PC-3 (cell line): Measurements from ENCODE around the gene NRCAM. TPM values are rescaled to one million over a fixed set of nuclear protein-coding genes. Genes with fewer than 3 reads are reported as not detected.

Experiments used
- ATAC-seq: fragments of 200-7000 bp; cut with Tn5 transposase; 2 replicates; pipeline ENCODE4 v1.9.1; 2020; ENCODE audit warnings: mild to moderate bottlenecking, moderate library complexity
- BruUV-seq: library from RNA; stranded (reverse); fragments of 400-500 nt; replicated peaks from 2 replicates; lab custom pipeline; 2021; lab: Mats Ljungman, UMichigan
- CTCF ChIA-PET: fragments of 300-600 bp; sonication (Branson Sonifier 250); formaldehyde crosslinking; loops from one replicate; lab custom pipeline; 2022; ENCODE audit warnings: antibody characterized with exemption; lab: Charles Lee
- POLR2A ChIA-PET: fragments of 300-600 bp; sonication (Branson Sonifier 250); formaldehyde crosslinking; loops from one replicate; lab custom pipeline; 2022; ENCODE audit warnings: antibody characterized with exemption; ENCODE audit not compliant: unreplicated experiment; lab: Charles Lee
- DNase-seq: peaks from one replicate; pipeline ENCODE4 v3.0.0-alpha.2; 2015
- H2AFZ ChIP-seq: fragments of 300-600 bp; sonication (generic); 2 replicates; pipeline ENCODE4 v1.6.0; 2016; ENCODE audit warnings: antibody characterized with exemption, low read length
- H3F3A ChIP-seq: fragments of 300-600 bp; sonication (generic); one replicate; pipeline ENCODE4 v1.6.0; 2017; ENCODE audit warnings: antibody characterized with exemption, low read length, control low read depth, mild to moderate bottlenecking; ENCODE audit not compliant: unreplicated experiment
- H3K27ac ChIP-seq: fragments of 300-600 bp; sonication (generic); 2 replicates; pipeline ENCODE4 v1.5.1; 2016; ENCODE audit warnings: mild to moderate bottlenecking, low read length
- H3K27me3 ChIP-seq: fragments of 300-600 bp; sonication (generic); 2 replicates; pipeline ENCODE4 v1.6.1; 2016; ENCODE audit warnings: low read length, mixed read lengths
- H3K36me3 ChIP-seq: fragments of 300-600 bp; sonication (generic); 2 replicates; pipeline ENCODE4 v1.6.1; 2016; ENCODE audit warnings: low read depth, mixed run types, low read length, mixed read lengths
- H3K4me1 ChIP-seq: fragments of 300-600 bp; sonication (generic); 2 replicates; pipeline ENCODE4 v1.5.1; 2016; ENCODE audit warnings: low read length; ENCODE audit not compliant: insufficient read depth
- H3K4me2 ChIP-seq: fragments of 300-600 bp; sonication (generic); 2 replicates; pipeline ENCODE4 v1.6.0; 2016; ENCODE audit warnings: low read length
- H3K4me3 ChIP-seq: fragments of 300-600 bp; sonication (generic); 2 replicates; pipeline ENCODE4 v1.5.1; 2016; ENCODE audit warnings: mild to moderate bottlenecking, low read length, mixed read lengths
- H3K79me2 ChIP-seq: fragments of 300-600 bp; sonication (generic); 2 replicates; pipeline ENCODE4 v1.6.1; 2017; ENCODE audit warnings: low read length, mixed read lengths
- H3K9ac ChIP-seq: fragments of 300-600 bp; sonication (generic); 2 replicates; pipeline ENCODE4 v1.6.0; 2016; ENCODE audit warnings: mild to moderate bottlenecking, low read length
- H3K9me2 ChIP-seq: fragments of 300-600 bp; sonication (generic); replicated peaks from 2 replicates; pipeline ENCODE4 v1.6.1; 2016; ENCODE audit warnings: mixed run types, low read length, mixed read lengths
- H3K9me3 ChIP-seq: fragments of 300-600 bp; sonication (generic); 2 replicates; pipeline ENCODE4 v1.6.1; 2016; ENCODE audit warnings: low read length, mixed read lengths
- H4K20me1 ChIP-seq: fragments of 300-600 bp; sonication (generic); 2 replicates; pipeline ENCODE4 v1.6.1; 2016; ENCODE audit warnings: low read length, mixed read lengths
- EZH2 ChIP-seq: fragments of 300-600 bp; sonication (generic); IDR thresholded peaks from one replicate; pipeline ENCODE4 v1.6.1; 2017; ENCODE audit warnings: antibody characterized with exemption, mild to moderate bottlenecking, low read length; ENCODE audit not compliant: unreplicated experiment
- EZH2phosphoT487 ChIP-seq: fragments of 300-600 bp; sonication (generic); IDR thresholded peaks from 2 replicates; pipeline ENCODE4 v1.6.1; 2018; ENCODE audit warnings: mild to moderate bottlenecking, antibody characterized with exemption, low read length, borderline replicate concordance
- intact Hi-C: fragments of 100-400 bp; cut with micrococcal nuclease; formaldehyde crosslinking; loops from 2 replicates; pipeline ENCODE4 v1.9.0; 2023
- total RNA-seq: library from RNA; depleted of rRNA; stranded (reverse); fragments of >200 nt; gene quantifications from 2 replicates; pipeline ENCODE4 v1.2.3, GENCODE V29; 2014
- TF ChIP-seq, protein P1 (sequence below): fragments of 300-600 bp; sonication (generic); conservative IDR thresholded peaks from 2 replicates; pipeline ENCODE4 v1.5.1; 2017; ENCODE audit warnings: antibody characterized with exemption, low read depth, mild to moderate bottlenecking, low read length

NRCAM gene
- total RNA-seq, 1 experiment from 2014 or later, result not detected

DNA sequence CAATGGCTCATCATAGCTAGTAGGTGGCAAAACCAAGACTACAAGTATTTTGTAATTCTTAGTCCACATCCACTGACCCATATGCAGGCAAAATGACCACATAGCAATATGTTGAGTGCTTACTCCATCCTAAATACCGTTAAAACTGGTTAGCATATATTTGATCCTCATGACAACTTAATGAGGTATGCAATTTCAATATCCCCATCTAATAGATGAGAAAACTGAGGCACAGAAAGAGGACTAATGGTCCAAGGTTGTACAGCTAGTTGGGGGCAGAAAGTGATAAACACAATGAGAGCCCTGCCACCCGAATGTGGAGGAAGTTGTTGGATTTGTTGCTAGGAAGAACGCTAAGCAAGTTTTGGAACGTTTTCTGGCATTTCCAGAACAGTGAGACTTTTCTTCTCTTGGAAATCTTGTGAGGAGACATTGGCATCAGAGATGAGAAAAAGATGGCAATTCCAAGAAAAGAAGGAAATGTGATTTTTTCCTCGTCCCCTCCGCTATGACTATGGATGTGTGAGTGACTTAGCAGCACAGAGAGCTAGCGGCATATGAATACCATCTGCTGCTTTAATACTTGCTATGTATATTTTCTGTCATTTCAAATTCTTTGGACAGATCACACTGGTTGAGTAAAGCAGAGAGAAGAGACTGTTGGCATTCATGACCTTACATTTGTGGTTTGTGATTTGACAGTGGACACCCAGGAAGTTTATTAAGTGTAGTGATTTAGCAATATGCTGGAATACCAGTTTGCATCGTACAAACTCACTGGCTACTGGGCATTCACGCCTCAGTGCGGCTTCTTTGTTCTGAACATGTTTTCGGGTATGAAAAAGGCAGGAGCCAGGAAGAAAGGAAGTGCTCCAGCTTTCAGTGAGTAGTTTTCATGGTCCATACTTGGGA lies 51.5 kb downstream of the NRCAM start:
- no peak for TF ChIP-seq EZH2phosphoT487
- Histone ChIP-seq H2AFZ (no peak overlapping the region), H3K4me2 (no peak overlapping the region), H3K9ac (no peak overlapping the region), H3K4me3 (no peak overlapping the region), H3K27me3 (peaks cover 77% of the 10 kb centered on the region), H3K36me3 (no peaks in the 10 kb centered on the region), H3K9me2 (no peaks in the 10 kb centered on the region), H3F3A (no peaks in the 10 kb centered on the region), H4K20me1 (no peaks in the 10 kb centered on the region), H3K4me1 (no peaks in the 10 kb centered on the region), H3K27ac (no peak overlapping the region), H3K9me3 (no peaks in the 10 kb centered on the region), H3K79me2 (no peaks in the 10 kb centered on the region)
- CTCF ChIA-PET, result no interaction called here
- DNase-seq (no peak), ATAC-seq (no peak)
- BruUV-seq, result no TSS peak
- intact Hi-C loops, result no loop called here
- POLR2A ChIA-PET, result no interaction called here

DNA sequence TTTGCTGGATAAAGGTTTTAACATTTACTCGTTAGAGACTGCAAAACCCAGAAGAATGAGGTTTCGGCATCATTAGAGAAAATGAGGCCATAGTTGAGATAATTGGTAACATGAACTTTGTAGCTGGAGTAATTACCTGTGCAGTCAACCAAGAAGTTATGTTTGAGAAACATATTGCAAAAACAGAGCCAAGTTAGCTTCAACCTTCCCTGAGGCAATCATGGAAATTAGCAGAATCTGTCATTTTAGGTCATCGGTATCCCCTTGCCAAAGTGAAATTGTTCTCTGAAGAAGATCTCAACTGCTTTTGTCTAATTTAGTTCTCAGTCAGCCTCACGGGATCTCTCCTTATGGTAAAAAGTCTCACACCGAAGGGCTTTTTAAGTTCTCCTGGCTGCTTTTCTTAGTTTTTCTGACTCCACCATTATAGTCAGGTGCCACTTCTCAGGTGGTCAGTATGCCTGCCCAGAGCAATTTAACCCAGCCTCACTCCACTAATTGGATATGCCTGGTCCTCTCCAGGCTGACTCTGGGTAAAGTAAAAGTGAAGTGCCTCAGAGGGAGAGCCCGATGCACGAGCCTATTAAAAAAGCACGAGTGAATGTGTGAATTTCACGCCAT lies 52.5 kb downstream of the NRCAM start:
- Histone ChIP-seq H2AFZ (no peak overlapping the region), H3K4me2 (no peak overlapping the region), H3K9me2 (no peaks in the 10 kb centered on the region), H3K27me3 (peaks cover 76% of the 10 kb centered on the region), H3K9me3 (no peaks in the 10 kb centered on the region), H4K20me1 (no peaks in the 10 kb centered on the region), H3K4me1 (no peaks in the 10 kb centered on the region), H3K27ac (no peak overlapping the region), H3K4me3 (no peak overlapping the region), H3K9ac (no peak overlapping the region), H3K79me2 (no peaks in the 10 kb centered on the region), H3K36me3 (no peaks in the 10 kb centered on the region), H3F3A (no peaks in the 10 kb centered on the region)
- ATAC-seq, result no peak
- intact Hi-C loops, result no loop called here
- TF ChIP-seq EZH2, result no peak
- TF ChIP-seq, protein P1, sequence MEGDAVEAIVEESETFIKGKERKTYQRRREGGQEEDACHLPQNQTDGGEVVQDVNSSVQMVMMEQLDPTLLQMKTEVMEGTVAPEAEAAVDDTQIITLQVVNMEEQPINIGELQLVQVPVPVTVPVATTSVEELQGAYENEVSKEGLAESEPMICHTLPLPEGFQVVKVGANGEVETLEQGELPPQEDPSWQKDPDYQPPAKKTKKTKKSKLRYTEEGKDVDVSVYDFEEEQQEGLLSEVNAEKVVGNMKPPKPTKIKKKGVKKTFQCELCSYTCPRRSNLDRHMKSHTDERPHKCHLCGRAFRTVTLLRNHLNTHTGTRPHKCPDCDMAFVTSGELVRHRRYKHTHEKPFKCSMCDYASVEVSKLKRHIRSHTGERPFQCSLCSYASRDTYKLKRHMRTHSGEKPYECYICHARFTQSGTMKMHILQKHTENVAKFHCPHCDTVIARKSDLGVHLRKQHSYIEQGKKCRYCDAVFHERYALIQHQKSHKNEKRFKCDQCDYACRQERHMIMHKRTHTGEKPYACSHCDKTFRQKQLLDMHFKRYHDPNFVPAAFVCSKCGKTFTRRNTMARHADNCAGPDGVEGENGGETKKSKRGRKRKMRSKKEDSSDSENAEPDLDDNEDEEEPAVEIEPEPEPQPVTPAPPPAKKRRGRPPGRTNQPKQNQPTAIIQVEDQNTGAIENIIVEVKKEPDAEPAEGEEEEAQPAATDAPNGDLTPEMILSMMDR, result no peak
- TF ChIP-seq EZH2phosphoT487, result no peak
- ChIA-PET POLR2A (no interaction called here), CTCF (no interaction called here)
- DNase-seq, result no peak
- BruUV-seq, result no TSS peak

DNA sequence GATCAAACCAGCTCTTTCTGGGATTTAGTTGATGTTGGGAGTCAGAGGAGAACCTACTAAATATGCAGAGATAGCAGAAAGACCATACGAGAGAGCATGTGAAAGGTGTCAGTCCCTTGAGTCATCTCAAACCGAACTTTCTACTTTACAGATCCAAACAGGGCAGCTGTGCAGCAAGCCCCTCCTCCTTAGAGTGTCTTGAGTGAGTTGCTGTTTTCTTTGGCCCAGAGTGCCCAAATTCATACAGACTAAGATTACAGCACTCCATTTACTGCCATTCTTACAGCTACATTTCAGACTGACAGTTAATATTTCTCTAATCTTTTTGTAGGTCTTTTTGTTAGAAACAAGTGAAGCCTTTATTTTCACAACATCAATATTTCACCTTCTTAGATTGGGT lies 53.4 kb downstream of the NRCAM start:
- no peaks in the 10 kb centered on the region for H3K9me2 ChIP-seq
- H3K79me2 ChIP-seq, result no peaks in the 10 kb centered on the region
- H2AFZ ChIP-seq, result no peak overlapping the region
- no peak for DNase-seq
- TF ChIP-seq EZH2phosphoT487, result no peak
- TF ChIP-seq, protein P1, result no peak
- no peak for TF ChIP-seq EZH2
- no peaks in the 10 kb centered on the region for H3F3A ChIP-seq
- no peaks in the 10 kb centered on the region for H3K9me3 ChIP-seq
- H3K27me3 ChIP-seq, result peaks cover 76% of the 10 kb centered on the region
- ChIA-PET POLR2A (no interaction called here), CTCF (interaction anchor here (0.7 kb wide), 1 partner anchor 16 kb away, joined by 3 read pairs; no protein-coding TSS in a partner anchor)
- ATAC-seq, result no peak; the same call in 1 of the 2 replicates
- no peak overlapping the region for H3K4me2 ChIP-seq
- H3K4me3 ChIP-seq, result no peak overlapping the region
- intact Hi-C loops, result no loop called here
- no peaks in the 10 kb centered on the region for H4K20me1 ChIP-seq
- BruUV-seq, result no TSS peak
- H3K27ac ChIP-seq, result no peak overlapping the region
- no peak overlapping the region for H3K9ac ChIP-seq
- no peaks in the 10 kb centered on the region for H3K4me1 ChIP-seq
- H3K36me3 ChIP-seq, result no peaks in the 10 kb centered on the region
